Measurements from ENCODE around the gene CBX5.
"Not testable (repeated sequence)": the region's sequence is repeated elsewhere in the genome, so short reads cannot be mapped to it uniquely, and the experiment has no call there.

CBX5 gene

GRCh38 chr12:54262403-54262925 lies 17.5 kb downstream of the CBX5 start:
- no peak for DNase-seq

DNA sequence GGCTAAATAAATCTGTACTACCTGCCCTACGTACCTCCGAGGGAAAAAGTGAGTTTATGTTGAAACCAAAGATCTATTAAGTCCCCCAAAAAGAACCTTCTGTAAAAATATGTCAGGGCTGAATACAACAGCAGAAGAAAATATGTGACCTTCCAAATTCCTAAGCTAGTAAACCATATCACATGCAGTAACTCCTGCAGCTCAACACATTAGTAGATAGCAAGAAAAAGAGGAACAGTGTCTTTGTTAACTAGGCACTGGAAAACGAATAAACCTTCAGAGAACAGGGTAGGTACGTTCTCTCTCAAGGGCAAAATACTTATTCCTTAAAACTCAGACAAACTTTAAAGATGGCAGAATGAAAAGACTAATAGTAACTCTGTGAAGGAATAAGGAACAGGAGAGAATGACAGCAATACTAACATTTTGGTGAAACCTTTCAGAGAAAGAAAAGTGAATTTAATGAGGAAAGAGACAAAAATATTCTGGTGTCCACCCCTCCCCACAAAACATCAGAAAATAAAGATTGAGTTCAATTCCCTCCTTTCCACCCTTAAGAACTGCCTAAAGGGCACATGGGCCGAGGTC lies 18.0 kb downstream of the CBX5 start:
- no peak for DNase-seq

DNA sequence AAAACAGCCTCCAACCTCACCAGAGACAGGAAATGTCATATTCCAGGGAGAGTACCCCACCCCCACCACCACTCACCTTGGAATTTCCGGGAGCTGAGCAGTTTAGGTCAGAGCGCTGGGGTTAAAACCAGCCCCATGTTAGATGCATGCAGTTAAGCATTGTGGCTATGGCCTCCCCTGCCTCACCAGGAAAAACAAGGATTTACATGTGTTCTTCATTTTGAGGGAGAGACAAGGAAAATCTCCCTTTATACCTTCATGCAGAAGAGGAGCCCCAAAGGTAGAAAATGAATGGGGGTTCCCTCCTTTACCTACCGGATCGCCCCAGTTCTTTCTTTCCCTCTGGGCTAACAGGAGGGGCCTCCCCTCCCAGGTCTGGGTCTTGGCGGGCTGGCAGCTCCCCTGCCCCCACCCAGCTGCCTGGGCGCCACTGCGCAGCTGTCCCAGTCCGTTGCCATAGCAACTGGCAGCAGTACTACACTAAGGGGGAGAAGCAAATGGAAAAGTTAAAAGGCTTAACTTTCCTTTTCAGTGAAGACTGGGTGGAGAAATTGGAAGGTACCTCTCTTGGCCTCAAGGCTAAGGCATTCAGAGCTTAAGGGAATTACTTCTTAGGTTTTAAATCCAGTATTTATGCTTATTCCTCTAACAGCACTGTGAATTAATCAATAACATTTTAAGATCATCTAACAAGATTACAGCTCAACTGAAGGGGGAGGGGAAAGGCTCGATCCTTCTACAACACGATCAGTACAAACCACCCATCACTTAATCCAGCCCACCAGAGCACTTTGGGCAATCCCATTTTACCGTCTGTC lies 20.5 kb downstream of the CBX5 start:
- DNase-seq: peak; percentile 67 to 78

DNA sequence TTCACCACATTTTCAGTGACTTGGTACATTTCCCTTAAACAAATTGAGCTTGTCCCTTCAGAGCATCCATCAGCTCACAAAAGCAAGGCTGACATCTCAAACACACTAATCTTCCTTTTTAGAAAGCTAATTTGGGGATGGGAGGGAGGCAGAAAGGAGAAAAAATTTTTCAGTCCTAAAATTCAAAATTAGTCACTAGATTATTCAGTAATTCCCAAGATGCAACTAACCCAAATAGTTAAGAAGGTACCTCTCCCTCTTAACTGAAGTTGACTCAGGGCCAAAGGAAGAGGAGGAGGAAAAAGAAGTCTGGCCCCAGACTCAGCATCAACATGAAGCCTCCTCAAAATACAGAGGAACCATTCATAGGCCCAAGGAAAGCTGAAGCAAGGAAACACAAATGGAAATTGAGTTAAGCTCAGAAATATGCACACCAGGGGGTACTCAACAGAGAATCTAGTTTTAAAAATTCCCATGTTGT lies 21.7 kb downstream of the CBX5 start:
- no peak for DNase-seq

DNA sequence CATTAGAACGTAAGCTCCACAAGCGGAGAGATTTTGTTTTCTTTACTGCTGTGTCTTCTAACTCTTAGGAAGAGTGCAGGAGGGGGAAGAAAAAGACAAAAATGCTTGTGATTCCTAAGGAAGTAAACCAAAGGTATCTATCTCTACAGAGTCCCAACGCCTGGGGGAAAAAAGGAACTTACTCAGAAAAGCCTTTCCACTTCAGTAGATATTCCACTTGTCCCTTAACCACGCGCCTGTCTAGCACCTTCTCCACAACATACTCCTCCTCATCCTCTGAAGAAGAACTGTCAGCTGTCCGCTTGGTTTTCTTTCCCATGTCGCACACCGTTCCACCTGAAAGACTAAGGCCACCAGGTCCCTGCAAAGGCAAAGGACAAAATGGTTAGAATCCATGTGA lies 22.6 kb downstream of the CBX5 start:
- DNase-seq: no peak

- no peak for DNase-seq
Measured at GRCh38 chr12:54253240-54253639, 26.7 kb downstream of the CBX5 start.

DNA sequence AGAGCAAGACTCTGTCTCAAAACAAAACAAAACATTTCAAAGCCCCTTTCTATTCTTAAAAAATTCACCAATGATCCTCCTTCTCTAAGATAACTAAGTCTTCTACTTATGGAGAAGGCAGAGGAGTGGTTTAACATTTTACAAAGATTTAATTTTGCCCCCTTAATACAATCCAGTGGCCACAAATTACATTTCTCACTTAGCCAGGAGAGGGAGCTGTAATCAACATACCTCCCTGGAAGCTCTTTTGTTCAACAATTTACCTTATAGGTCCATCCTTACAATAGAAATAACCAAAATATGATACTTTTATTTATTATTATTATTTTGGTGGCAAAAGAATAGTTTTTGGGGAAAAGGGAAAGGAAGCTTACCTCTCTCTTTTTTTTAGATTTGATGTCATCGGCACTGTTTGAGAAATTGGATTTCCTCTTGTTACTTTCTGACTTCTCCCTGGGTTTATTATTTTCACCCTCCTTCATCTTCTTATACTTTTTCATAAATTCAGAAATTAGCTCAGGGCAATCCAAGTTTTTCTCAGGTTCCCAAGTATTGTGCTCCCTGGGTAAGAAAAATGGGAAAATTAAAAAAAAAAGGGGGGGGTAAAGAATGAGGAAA lies 28.1 kb downstream of the CBX5 start:
- peak in 1 of 2 donors; percentile 51 for DNase-seq

DNA sequence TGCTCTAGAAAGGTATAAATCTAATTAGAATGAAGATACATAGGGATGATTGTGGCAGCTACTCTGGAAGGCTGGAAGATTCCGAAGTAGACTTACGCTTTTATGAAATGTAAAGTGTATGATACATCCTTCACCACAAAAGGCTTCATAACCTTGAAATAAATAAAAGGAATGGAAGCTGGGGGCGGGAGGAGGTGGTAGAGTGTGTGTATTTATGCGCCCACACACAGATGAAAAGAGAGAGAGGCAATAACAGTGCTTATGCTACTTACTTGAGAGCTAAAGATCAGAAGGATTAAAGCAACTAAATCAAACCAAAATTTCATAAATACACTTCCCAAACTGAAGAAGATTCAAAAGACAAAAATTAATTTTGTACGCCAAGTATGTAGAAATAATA lies 30.4 kb downstream of the CBX5 start:
- no peak for DNase-seq

- DNase-seq: no peak
Measured at GRCh38 chr12:54246011-54246641, 33.8 kb downstream of the CBX5 start.

- DNase-seq: no peak
Measured at GRCh38 chr12:54240971-54241588, 38.8 kb downstream of the CBX5 start.

- DNase-seq: no peak
Measured at GRCh38 chr12:54240129-54240528, 39.8 kb downstream of the CBX5 start.

- no peak for DNase-seq
Measured at GRCh38 chr12:54239620-54240019, 40.3 kb downstream of the CBX5 start.

DNA sequence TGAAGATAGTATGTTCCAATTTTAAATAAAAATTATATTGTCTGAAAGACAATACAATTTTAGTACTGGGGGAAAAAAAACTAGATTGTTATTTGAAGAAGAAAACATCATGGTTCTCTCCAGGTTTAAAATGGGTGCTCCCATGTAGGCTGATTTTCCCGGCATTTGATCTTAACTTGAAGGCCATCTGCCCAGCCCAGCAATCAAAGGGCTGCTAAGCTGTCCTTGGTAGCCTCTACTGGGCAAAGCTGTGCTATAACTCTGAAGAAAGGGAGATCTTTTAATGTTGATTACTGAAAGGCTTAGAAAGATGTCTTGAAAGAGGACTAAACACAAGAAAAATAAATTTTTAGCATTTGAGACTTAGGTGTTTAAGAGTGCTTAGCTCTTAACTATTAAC lies 41.4 kb downstream of the CBX5 start:
- no peak for DNase-seq

DNA sequence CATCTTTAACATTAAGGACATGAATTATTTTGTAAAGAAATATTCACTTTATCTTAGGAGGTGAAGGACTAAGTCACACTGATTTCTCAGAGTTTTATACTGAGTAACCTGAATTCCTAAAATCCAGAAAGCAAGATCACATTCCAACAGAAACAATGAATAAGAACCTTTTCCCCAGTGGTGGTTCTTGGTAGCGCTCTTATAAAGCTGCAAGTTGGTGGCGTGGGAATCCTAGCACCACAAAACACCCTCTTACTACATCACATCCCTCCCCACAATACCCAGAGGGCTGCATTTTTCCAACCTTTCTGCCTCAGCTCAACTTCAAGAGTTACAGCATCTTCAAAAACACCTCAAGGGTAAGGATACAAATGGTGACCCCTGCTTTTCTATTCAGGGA lies 47.1 kb downstream of the CBX5 start:
- no peak for DNase-seq

GRCh38 chr12:54231269-54231668 lies 48.7 kb downstream of the CBX5 start:
- not testable (repeated sequence) for DNase-seq

DNA sequence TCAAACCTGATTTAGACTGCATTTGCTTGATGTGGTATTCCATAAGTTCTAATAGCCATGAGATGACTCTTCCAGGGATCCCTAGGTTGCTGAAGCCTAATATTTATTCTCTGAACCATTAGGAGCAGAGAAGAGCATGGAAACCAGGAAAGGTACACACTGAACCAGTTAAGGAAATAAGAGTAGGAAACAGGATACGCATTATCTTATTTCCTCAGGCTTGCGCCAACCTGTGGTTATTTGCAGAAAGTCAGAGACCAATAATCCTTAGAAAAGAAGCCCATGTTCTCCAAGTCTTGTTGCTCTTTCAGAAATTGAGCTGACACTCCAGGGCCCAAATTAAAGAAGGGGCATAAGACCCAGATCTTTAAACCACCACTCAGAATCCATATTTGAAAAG lies 49.4 kb downstream of the CBX5 start:
- DNase-seq: no peak

DNA sequence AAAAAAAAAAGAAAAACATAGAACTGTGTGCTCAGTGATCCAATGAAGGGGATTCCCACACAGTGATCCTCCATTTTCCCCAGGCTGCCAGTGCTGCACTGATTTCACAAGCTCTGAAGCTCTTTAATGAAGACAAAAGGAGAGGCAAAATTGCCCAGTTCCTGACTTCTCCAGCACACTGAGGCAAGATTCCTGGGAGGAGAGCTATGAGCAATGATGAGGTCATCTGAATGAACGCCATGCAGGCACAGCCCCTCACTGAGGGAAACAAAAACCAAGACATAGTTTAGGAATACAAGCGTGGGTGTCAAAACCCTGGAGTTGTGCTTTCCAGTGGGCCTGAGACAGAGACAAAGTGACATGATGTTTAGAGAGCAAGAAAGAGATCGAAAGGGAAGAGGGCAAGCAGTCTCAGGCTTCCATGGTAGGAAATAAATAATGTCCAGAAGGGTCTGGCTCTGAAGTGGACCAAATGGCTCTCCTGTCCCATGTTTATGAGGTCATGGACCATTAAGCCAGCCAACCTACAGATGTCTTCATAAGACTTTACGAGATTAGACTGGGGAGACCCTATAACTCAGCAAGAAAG lies 50.2 kb downstream of the CBX5 start:
- DNase-seq: no peak

GRCh38 chr12:54228471-54228870 lies 51.5 kb downstream of the CBX5 start:
- DNase-seq: no peak

DNA sequence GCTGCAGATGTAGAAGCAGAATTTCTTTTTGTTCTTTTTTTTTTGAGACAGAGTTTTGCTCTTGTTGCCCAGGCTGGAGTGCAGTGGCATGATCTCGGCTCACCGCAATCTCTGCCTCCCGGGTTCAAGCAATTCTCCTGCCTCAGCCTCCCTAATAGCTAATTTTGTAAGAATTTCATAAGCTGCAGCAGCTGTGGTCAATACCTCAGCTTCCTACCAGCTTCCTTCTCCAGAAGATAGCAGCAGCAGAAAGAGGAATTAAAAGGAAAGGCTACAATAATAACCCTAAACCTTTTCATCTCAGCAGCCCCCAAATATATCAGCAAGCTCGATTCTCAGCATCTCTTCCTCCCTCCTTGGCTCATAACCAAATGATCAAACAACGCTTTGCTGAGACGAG lies 52.0 kb downstream of the CBX5 start:
- not testable (repeated sequence) for DNase-seq

DNA sequence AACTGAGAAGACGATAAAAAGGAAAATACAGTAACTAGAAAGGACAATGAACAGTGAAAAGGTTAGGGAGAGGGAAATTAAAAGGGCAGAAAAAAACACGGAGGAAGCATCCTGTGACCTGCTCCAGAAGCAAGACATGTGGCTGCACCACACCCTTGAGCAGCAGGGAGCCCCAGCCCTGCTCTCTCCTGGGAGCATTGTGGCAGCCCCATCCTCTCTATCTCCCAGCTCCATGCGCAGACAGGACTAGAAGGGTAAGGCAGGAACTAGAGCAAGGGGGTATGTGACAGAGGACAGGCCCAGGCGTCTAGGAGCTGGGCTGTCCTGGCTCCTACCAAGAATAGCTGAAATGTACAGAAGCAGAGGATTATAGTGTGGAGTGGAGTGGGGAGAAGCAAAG lies 52.5 kb downstream of the CBX5 start:
- DNase-seq: no peak

- no peak for DNase-seq
Measured at GRCh38 chr12:54225666-54226065, 54.3 kb downstream of the CBX5 start.

DNA sequence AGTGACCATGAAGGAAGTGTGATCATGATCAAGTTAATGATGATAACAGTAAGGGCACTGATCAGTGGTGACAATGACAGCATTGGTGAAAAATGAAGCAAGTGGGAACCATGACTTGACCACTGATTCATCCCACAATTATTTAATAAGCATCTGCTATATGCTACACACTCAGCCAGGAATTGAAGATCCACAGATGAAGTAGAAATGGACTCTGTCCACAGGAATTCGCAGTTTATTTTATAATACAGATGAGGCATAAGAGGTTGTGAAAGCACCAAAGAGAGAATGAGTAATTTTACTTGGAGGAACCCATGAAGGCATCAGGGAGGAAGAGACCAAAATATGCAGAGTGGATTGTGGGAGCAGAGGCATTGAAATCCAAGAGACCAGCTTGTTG lies 57.3 kb downstream of the CBX5 start:
- DNase-seq: no peak

Measured in hippocampal formation (tissue), 2 donors.